Measurements from ENCODE around the gene PIR. TPM values are rescaled to one million over a fixed set of nuclear protein-coding genes. Genes with fewer than 3 reads are reported as not detected.

PIR gene
- total RNA-seq, 1 experiment from 2014 or later = 29.7 TPM

GRCh38 chrX:15384304-15384703 is 108.8 kb downstream of the PIR start, which contains the start of gene VEGFD:
VEGFD (minus strand) TSS chrX:15384413; CDS start chrX:15383946, 467 bp downstream.
- no peak within 1 kb of the TSS for H3T11ph ChIP-seq (ENCODE audit: low read length)
- H2BK120ac ChIP-seq (ENCODE audit: low read depth, low read length, poor library complexity, severe bottlenecking) = no peak within 1 kb of the TSS
- Mint-ChIP-seq H3K27ac (no peak within 1 kb of the TSS), H3K4me3 (no peak within 1 kb of the TSS), H3K4me1 (peaks cover 13 to 14% of the 10 kb centered on the region in 2 experiments), H3K36me3 (ENCODE audit: insufficient read depth in 1 of 3, low read depth in 3 of 3) (no peaks in the 10 kb centered on the region; a peak in 2 of 7 replicates), H3K27me3 (ENCODE audit: low read depth) (no peaks in the 10 kb centered on the region), H3K9me3 (no peaks in the 10 kb centered on the region)
- H2AFZ ChIP-seq (ENCODE audit: low read length) = no peak within 1 kb of the TSS
- H2BK20ac ChIP-seq (ENCODE audit: low read depth, low read length, poor library complexity, severe bottlenecking) = no peak within 1 kb of the TSS
- no peak within 1 kb of the TSS for H3K4me2 ChIP-seq (ENCODE audit: insufficient read depth, insufficient read length, low read length)
- peaks cover 2% of the 10 kb centered on the region; the same call in 1 of the 2 replicates for H3K4me1 ChIP-seq (ENCODE audit: insufficient read depth, low read length)
- TF ChIP-seq CTCF (conservative IDR thresholded peaks at IDR 0.05) = no peak
- no peak within 1 kb of the TSS for H4K91ac ChIP-seq (ENCODE audit: insufficient read length, low read depth, low read length)
- H4K5ac ChIP-seq (ENCODE audit: insufficient read length, low read depth, low read length) = no peak within 1 kb of the TSS
- no peak within 1 kb of the TSS for H2BK12ac ChIP-seq (ENCODE audit: insufficient read length, low read depth, low read length)
- H3K23me2 ChIP-seq (ENCODE audit: insufficient read length, low read depth, low read length, poor library complexity, severe bottlenecking) = no peaks in the 10 kb centered on the region
- no peak within 1 kb of the TSS for H3K27ac ChIP-seq (ENCODE audit: insufficient read length, low read depth, low read length)
- no peak within 1 kb of the TSS for H4K8ac ChIP-seq (replicated peaks; ENCODE audit: insufficient read length, low read depth, low read length)
- no peaks in the 10 kb centered on the region for H4K20me1 ChIP-seq (ENCODE audit: control insufficient read depth, insufficient read depth, insufficient read length)
- no peak within 1 kb of the TSS for H2AK5ac ChIP-seq (ENCODE audit: insufficient read length, low read length)
- no peak within 1 kb of the TSS for H3K23ac ChIP-seq (ENCODE audit: insufficient read length, low read depth, low read length)
- H3K14ac ChIP-seq (ENCODE audit: insufficient read depth, low read length) = no peak within 1 kb of the TSS
- H3K56ac ChIP-seq (ENCODE audit: insufficient read length, low read depth, low read length) = no peak within 1 kb of the TSS
- DNase-seq = no peak
- WGBS (ENCODE audit: extremely low coverage, insufficient read length, low lambda C conversion rate) = no CpG with 5 or more reads among the region's 2 CpGs
- H3K9me3 ChIP-seq (ENCODE audit: control insufficient read depth, low read depth, low read length) = no peaks in the 10 kb centered on the region
- H3K4ac ChIP-seq (ENCODE audit: low read depth, low read length) = no peak within 1 kb of the TSS
- no peaks in the 10 kb centered on the region for H3K79me1 ChIP-seq (ENCODE audit: insufficient read depth, low read depth, low read length, poor library complexity, severe bottlenecking)
- no peak within 1 kb of the TSS for H2BK5ac ChIP-seq (ENCODE audit: insufficient read length, low read length)
- H3K79me2 ChIP-seq (ENCODE audit: insufficient read depth, low read length) = no peaks in the 10 kb centered on the region
- no peak within 1 kb of the TSS for H3K9ac ChIP-seq (ENCODE audit: extremely low read depth, insufficient read length, low read length)
- H2BK15ac ChIP-seq (ENCODE audit: low read depth, low read length) = no peak within 1 kb of the TSS
- H3K18ac ChIP-seq (ENCODE audit: insufficient read length, low read depth, low read length) = no peak within 1 kb of the TSS
- H3K27me3 ChIP-seq (ENCODE audit: insufficient read depth, low read length) = no peaks in the 10 kb centered on the region

Measured in H9 (cell line).